HG03039 (cell line): ENCODE measurements around the gene ENTREP3.
A peak's percentile ranks its signal among the peaks of the same experiment; 100 is the strongest.

Source experiments
- ATAC-seq: cut with Tn5 transposase; IDR thresholded peaks from one replicate; pipeline ENCODE4 v1.9.1; 2021; ENCODE audit warnings: mild to moderate bottlenecking, moderate library complexity; ENCODE audit not compliant: unreplicated experiment

The ENTREP3 gene

DNA sequence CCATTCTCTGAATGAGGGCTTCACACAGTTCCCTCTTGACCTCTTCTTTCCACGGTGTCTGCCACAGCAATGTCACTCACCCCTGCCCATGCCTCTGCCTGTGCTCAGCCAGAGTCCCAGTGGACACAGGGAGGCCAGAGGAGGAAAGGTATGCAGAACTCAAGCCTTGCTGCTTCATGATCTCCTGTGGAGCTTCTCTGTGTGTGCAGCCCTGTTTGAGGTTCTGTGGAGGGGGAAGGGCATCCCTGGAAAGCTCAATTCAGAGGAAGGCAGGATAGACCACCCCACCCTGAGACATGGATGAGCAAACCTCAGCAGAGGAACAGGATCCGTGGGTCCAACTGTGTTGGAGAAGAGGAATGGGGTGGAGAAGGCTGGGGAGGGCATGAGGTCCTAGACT, 24.0 kb upstream of the ENTREP3 start:
- no peak for ATAC-seq

DNA sequence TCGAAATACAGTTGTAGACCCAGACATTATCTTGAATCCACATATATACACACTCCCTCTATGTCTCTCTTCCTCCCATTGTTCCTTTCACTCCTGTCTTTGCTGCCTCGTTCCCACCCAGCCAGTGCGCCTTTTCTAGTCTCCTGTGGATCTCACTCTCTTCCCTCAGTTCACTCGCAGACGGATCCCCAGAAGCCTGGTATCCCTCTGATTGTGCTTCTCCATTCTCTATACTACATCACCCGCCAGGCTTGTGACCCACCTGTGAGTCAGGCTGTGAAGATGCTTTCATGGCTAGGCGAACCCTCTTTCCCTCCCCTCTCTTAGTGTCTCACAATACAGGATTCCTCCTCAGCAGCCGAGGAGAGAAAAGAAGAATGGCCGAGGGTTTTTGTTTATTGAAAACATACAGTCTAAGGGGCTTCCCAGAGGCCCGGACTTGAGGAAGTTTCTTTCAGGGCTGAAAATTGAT, 23.4 kb upstream of the ENTREP3 start:
- ATAC-seq, result no peak

DNA sequence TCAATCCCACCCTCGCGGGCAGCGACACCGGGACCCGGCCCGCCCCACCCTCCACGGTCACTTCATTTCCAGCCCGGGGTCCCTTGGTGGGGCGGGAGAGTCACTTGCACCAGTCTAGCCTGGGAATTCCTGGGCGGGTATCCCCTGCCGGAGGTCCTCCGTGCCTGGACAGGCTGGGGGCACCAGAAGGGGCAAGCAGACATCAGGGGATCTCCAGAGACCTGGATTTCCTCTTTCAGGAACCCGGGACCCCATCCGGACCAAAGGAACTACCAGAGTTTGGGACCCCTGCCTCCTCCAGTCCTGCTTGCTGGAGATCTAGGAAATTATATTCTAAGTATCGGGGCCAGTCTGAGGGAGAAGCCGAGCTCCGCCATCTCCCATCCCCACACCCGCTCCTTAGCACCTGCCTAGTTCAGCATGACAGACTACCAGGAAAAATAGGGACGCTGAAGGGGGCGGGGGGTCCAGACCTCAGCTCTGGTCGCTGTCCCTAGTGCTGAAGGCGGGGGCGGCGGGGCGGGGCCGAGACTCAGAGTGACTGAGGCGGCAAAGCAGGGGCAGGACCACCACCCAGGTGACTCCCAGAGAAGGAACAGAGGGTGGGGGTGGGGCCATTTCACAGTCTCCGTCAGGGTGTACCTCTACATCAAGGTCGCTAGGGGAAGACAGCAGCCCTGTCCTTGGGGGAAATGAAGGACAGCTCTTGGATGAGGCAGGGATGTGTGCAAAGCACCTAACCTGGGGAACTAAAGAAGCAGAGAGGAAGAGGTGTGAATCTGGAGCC, 22.8 kb upstream of the ENTREP3 start:
- no peak for ATAC-seq

DNA sequence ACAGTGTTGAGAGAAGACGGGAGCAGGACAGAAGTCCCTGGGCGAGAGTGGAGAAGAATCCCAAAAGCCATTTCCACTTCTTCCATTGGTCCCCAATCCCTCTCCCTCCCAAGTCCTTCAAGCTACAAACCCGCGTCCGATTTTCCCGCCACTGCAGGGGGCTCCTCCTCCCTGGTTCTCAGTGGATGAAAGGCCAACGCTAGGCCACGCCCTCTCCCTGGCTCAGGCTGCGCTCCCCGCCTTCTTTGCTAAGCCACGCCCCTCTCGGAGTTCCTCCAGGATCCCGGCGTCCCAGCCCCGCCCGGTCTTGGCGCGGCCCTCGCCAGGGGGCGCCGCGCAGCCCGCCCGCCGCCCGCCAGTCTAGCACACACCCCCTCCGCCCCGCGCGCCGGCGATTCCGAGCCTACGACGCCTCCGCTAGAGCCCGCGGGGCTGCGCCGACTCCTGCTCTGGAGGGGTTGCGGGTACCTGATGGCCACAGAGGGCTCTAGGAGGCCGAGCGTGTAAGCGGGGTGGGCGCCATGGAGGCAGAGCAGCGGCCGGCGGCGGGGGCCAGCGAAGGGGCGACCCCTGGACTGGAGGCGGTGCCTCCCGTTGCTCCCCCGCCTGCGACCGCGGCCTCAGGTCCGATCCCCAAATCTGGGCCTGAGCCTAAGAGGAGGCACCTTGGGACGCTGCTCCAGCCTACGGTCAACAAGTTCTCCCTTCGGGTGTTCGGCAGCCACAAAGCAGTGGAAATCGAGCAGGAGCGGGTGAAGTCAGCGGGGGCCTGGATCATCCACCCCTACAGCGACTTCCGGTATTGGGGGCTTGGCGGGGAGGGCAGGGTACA, 22.0 kb upstream of the ENTREP3 start, which contains the start of gene HCN3:
HCN3 (plus strand) TSS at position 394 of the 832 bp plus-strand sequence; CDS start at position 522, 128 bp downstream.
- peak; percentile 61 for ATAC-seq

DNA sequence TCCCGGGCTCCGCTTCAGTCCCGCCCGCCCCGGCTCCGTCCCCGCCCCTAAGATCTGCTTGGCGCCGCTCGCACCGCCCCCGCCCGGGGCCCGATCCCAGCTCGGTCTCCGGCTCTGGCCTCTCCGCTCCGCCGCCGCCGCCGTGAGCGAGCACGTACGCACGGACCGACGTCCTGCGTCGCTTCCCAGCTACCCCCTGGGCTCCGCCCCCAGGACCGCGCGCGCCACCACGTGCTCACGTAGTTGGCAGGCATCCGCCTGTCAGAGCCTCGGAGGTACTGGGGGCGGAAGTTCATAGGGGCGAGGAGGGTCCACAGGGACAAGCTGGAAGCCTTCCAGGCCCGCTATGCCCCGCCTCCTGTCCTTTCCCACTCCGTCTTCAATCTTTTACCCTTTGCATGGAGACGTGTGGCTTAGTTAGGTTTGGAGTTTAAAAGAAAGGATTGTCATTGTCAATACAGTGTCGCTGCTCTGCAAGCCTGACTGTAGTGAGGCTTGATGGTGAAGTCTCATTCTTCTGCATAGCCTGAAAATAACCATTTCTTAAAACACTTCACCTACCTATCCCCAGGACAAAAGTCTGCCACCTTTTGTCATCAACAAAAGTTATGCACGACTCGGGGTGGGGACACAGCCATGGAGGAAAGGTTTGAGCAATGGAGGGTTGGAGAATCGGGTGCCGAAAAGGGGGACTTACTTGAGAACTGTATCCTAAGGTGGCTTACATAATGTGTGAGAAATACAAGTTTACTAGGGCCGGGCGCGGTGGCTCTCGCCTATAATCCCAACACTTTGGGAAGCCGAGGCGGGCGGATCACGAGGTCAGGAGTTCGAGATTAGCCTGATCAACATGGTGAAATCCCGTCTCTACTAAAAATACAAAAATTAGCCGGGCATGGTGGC, 18.3 kb upstream of the ENTREP3 start, which contains the start of gene CLK2:
CLK2 (minus strand) TSS at position 162 of the 903 bp plus-strand sequence. CDS start 2,527 bp downstream, outside the sequence.
- ATAC-seq, result peak; percentile 69

DNA sequence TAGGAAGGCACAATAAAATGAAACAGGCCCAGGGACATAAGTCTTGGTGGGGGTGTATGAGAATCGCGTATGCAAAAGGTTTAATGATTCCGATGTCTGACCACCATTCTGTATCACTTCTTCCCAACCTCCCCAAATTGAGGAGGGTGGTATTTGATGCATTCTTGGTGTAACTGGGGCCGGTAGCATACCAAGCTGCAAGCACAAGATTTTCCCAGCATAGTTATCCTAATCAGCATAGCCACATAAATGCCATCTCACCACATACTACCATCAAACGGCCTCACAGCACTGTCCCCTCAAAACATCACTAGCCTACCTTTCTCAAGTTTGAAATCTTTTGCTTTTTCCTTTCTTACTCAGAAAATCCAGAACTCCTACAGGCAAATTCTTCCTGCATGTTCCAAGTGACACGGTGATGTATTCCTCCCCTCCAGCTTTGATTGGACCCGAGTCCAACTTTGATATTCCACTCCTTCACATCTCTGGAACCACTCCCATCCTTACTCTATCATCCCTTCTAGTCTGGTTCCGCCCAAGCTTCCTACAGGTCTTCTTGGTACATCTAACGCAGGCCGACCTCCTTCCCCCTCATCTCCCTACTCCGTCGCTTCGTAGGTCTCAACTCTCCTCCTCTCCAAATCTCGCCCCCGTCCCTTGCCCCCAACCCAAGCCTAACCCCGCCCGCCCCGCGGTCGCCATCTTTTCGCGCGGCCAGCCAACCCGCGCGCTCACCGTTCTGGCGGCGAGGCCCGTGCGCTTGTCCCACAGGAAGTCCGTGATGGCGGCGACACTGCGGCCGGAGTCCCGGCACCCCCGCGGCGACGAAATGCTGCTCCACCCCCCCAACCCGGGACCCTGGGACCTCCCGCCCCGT, 17.4 kb upstream of the ENTREP3 start:
- ATAC-seq, result peak; percentile 32

DNA sequence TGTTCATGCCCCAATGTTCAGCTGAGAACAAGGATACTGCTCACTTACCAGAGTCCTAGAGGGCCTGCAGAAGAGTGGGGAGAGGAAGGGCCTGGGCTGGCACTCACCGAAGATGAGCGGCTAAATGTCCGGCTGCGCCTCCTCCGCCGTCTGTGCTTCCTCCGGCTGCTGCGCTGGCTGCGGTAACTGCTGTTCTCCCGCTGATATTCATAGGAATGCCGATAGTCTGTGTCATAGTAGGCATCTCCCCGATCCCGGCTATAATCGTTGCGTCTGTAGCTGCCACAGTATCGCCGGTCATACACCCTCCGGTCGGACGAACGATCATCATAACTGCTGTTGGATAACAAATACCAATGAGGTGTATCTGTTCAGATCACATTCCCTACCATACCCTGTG, 14.1 kb upstream of the ENTREP3 start:
- no peak for ATAC-seq

DNA sequence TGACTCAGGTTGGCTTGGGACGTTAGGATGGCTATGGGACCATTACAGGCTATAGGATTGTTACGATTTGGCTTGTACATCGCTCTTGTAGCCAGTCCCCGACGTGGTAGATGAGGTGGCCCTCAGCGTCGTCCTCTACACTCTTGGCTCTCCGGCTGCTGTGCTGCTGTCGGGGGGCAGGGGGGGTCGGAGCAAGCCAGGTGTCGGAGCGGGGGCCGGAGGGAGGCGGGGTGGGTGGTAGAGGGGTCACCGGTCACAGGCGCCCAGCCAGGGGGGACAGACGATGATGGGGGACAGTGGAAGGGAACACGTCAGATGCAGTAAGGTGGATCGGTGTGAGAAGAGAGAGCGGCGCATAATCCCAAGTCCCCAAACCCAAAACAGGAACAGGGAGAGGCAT, 13.3 kb upstream of the ENTREP3 start:
- ATAC-seq, result no peak

- no peak for ATAC-seq
These were observed 12.1 kb upstream of the ENTREP3 start for GRCh38 chr1:155267373-155267772.

- no peak for ATAC-seq
These were observed 11.3 kb upstream of the ENTREP3 start for GRCh38 chr1:155266553-155266952.

DNA sequence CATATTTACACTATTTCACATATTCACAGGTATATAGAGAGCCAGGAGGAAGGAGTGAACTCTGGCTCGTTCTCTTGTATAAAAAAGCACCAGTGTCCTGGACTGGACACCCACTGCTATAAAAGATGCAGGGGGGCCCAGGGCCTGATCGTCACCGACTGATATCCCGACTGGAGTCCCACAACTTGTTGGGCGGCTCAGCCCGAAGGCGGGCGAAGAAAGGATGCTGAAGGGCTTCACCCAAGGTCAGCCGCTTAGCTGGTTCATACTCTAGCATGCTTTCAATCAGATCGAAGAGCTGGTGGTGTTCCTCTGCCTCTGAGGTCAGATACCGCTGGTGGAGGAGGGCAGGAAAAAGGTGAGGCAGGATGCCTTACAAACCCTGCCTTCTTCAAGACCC, 7.8 kb upstream of the ENTREP3 start:
- ATAC-seq, result no peak

DNA sequence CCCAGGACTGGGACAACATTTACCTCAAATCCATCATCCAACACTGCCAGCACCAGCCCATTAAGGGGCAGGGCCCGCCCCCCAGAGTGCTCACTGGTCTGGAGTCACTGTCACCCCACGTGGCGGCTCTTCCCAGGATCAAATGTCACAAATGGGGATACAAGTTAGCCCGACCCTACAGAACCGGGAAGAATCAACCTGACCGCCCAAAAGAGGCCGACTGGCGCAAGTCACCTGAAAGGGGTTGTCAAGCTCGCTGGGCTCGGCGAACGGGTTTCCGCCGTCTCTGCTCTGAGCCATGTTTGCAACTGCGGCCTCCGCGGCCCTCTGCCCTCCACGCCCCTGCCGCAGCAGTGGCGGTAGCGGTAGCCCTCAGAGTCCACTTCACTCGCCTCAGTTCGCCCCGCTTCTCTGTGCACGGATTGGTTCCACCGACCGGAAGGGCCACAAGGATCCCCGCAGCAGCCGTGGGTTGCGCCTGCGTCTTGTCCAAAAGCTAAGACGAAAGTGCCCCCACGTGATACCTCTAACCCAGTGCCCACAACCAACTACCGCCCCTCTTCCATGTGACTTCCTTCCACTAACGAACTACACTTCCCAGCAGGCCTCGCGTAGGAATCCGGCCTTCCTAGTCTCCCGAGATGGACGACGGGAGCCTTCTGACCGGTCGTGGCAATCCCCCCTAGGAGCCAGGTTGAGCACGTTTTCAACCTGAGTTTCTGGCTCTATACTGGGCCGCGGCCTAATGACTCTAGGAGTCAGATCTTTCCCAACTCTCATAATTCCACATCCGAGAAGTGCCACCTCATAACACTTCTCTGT, 6.8 kb upstream of the ENTREP3 start, which contains the start of gene SCAMP3:
SCAMP3 (minus strand) TSS at position 509 of the 822 bp plus-strand sequence; CDS start at position 300, 209 bp downstream.
- ATAC-seq, result peak; percentile 68

DNA sequence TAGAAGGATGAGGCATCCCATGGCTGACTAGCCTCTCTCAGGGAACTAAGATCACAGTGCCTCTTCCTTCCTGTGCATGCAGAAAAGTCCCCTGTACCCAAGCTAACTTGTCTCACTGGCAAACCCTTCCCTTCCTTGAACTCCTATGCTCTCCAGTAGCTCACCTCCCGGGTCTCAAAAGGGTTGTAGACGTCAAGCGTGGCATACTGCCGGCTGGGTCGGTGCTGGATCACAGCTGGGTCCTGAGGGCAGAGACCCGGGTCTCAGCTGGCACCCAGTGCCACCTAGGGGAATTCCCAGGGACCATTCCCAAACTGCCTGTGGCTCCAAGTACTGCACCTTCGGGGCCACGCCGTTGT, 6.2 kb upstream of the ENTREP3 start:
- ATAC-seq, result peak; percentile 1

DNA sequence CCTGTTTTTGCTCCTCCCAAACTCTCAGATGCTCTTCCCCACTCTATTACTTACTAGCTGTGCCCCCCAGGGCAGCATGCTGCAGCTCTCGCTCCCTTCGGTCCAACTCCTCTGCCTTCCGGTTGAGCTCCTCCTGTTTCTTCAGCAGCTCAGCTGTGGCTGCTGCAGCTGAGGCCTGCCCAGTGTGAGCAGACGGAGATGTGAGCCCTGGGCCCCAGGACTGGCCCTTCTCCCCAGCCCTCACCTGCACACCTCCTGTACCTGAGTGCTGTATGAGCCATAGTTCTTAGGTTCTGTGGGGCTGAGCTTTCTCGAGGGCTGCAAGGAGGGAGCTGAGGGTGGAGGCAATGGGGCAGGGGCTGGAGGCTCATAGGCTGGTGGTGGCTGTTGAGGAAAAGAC, 5.0 kb upstream of the ENTREP3 start:
- no peak for ATAC-seq

DNA sequence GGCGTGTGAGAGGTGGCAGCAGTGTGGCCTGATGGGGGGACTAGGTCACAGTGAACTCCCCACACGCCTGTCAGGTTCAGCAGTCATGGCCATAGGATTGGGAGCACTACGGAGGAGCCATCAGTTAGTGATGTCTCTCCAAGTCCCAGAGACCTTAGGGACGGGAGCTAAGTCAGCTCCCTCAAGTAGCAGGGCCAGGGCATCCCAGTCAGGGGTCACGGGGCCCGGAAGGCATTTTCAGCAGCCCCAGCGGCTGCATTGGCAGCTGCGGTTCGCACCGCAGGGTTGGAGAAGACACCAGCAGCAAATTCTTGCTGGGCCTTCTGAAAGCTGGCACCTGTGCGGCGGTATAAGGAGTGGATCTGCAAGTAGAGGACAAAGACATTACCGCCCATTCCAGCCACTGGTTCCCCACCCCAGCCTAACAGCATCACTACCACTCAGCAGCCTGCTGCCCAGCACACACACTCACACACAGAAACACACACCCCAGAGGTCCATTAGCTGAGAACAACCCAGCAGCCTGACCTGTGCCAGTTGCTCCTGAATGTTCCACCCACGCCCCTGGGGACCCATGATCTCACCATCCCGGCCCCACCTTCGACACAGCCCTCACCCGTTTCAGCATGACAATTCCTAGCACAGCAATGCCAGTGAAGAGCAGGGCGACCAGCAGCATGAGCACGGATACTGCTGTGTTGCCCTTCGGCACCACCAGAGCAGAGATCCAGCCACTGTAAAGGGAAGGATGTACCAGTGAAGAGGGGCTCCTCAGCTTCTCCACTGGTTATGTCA, 972 bp upstream of the ENTREP3 start:
- no peak for ATAC-seq

- no peak for ATAC-seq
These were observed 505 bp downstream of the ENTREP3 start for GRCh38 chr1:155254714-155255242.

DNA sequence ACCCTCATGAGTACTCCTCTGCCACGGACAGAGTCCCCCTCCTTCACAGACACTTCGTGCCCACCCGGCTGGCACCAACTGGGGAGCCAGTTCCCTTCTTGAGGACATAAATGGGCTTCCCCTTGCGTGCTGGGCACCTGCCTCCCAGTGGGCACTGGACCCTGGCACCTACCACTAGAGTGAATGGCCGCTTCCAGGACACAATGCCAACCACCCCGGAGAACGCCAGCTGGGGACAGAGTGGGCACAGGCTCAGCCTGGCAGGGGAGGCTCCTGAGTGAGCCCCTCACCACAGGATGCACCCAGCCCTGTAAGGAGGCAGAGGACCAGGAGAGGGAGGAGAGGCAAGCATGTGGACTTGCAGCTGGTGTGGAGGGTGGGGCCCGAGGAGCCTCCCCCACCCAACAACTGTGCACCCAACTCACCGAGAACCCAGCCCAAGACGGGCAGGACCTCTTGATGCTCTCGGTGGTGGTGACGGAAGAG, 1.0 kb downstream of the ENTREP3 start:
- ATAC-seq, result no peak

- ATAC-seq, result no peak
These were observed 1.5 kb downstream of the ENTREP3 start for GRCh38 chr1:155253797-155254196.
